Stimulated activated CD8-positive, alpha-beta memory T cell treated with anti-CD3 and anti-CD28 coated beads, Interleukin-12 subunit alpha, Interleukin-12 subunit beta, amount 100 ng/mL, for 1 hour (primary cell): ENCODE results near the gene PKHD1.

Source experiments
- DNase-seq: peaks from one replicate; pipeline ENCODE4 v3.0.0-alpha.2; 2020; ENCODE audit warnings: low read depth

The PKHD1 gene

GRCh38 chr6:52042141-52042885, 45.1 kb downstream of the PKHD1 start:
- DNase-seq, result no peak

GRCh38 chr6:52041134-52041533, 46.3 kb downstream of the PKHD1 start:
- no peak for DNase-seq

GRCh38 chr6:52027699-52028098, 59.7 kb downstream of the PKHD1 start:
- DNase-seq, result no peak

- DNase-seq, result no peak
Observed at GRCh38 chr6:52024451-52025068, 62.9 kb downstream of the PKHD1 start.

- DNase-seq, result no peak
Observed at GRCh38 chr6:52022675-52023074, 64.7 kb downstream of the PKHD1 start.

- DNase-seq, result no peak
Observed at GRCh38 chr6:52020945-52021570, 66.4 kb downstream of the PKHD1 start.

GRCh38 chr6:52019881-52020280, 67.5 kb downstream of the PKHD1 start:
- DNase-seq, result no peak

GRCh38 chr6:52019092-52019491, 68.3 kb downstream of the PKHD1 start:
- DNase-seq, result no peak

- no peak for DNase-seq
Observed at GRCh38 chr6:52016915-52017748, 70.3 kb downstream of the PKHD1 start.

GRCh38 chr6:52015953-52016352, 71.5 kb downstream of the PKHD1 start:
- no peak for DNase-seq

- DNase-seq, result no peak
Observed at GRCh38 chr6:52014391-52014790, 73.0 kb downstream of the PKHD1 start.

GRCh38 chr6:52013035-52013434, 74.4 kb downstream of the PKHD1 start:
- DNase-seq, result no peak

GRCh38 chr6:52012582-52012981, 74.8 kb downstream of the PKHD1 start:
- DNase-seq, result no peak

GRCh38 chr6:52010806-52011205, 76.6 kb downstream of the PKHD1 start:
- DNase-seq, result no peak

GRCh38 chr6:52010145-52010544, 77.3 kb downstream of the PKHD1 start:
- no peak for DNase-seq

- no peak for DNase-seq
Observed at GRCh38 chr6:52009466-52010140, 77.8 kb downstream of the PKHD1 start.

GRCh38 chr6:52000064-52000463, 87.3 kb downstream of the PKHD1 start:
- no peak for DNase-seq

- no peak for DNase-seq
Observed at GRCh38 chr6:51996296-51996947, 91.0 kb downstream of the PKHD1 start.

GRCh38 chr6:51995214-51995755, 92.1 kb downstream of the PKHD1 start:
- DNase-seq, result no peak

GRCh38 chr6:51992876-51993275, 94.5 kb downstream of the PKHD1 start:
- DNase-seq, result no peak

GRCh38 chr6:51989789-51990188, 97.6 kb downstream of the PKHD1 start:
- no peak for DNase-seq
